ENCODE results near the gene SLC4A3.

Gene SLC4A3

DNA sequence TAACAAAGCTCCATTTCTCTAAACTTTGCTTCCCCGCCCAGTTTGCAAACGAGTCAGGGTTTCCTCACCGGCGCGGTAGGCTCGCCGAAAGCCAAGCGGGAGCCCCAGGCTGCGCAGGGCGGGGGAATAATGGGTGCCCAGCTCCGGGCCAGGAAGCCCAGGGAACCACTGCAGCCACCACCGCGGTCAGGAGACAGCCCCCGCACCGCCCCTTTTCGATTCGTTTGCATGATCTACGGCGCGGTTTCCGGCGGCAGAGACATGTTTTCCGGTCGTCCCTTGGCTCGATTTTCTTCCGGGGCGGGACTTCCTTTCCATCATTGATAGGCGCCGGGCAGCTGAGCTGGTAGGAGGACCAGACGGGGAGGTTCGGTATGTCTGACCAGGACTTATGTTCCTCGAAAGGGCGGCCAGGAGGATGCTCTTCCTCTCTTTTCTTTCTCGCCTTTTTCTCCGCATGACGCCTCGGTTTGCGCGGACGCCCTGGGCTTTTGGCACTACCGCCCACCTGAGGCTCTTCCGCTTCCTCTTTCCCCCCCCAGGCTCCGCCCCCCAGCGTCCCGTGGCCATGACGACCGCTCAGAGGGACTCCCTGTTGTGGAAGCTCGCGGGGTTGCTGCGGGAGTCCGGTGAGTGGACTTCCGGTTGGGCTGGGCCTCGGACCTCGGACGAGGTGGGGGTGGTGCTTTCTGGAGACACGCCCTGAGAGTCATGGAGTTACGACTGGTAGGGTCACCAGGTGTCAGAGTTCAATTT is 29.7 kb upstream of the SLC4A3 start, which contains the start of gene STK11IP:
Gene STK11IP, plus strand, starts transcription at position 306 of the 756 bp plus-strand sequence. Its CDS starts 263 bp downstream, at position 569.
- peaks cover 17% of the 10 kb centered on the region for H3K36me3 ChIP-seq (ENCODE audit: control insufficient read depth, insufficient read depth, low read length)
- H3K9me3 ChIP-seq (ENCODE audit: control insufficient read depth, insufficient read depth, low read length), result no peaks in the 10 kb centered on the region
- H3K9ac ChIP-seq (ENCODE audit: low read depth, low read length), result peak within 1 kb of the TSS; percentile 89
- H3K27ac ChIP-seq (ENCODE audit: low read depth, low read length), result peak within 1 kb of the TSS; percentile 95
- H3K27me3 ChIP-seq (ENCODE audit: control insufficient read depth, insufficient read depth, low read length), result no peaks in the 10 kb centered on the region
- H3K4me3 ChIP-seq (ENCODE audit: low read depth, low read length), result peak within 1 kb of the TSS; percentile 93
- H3K4me1 ChIP-seq (ENCODE audit: control insufficient read depth, insufficient read depth, low read length), result peaks cover 31% of the 10 kb centered on the region

DNA sequence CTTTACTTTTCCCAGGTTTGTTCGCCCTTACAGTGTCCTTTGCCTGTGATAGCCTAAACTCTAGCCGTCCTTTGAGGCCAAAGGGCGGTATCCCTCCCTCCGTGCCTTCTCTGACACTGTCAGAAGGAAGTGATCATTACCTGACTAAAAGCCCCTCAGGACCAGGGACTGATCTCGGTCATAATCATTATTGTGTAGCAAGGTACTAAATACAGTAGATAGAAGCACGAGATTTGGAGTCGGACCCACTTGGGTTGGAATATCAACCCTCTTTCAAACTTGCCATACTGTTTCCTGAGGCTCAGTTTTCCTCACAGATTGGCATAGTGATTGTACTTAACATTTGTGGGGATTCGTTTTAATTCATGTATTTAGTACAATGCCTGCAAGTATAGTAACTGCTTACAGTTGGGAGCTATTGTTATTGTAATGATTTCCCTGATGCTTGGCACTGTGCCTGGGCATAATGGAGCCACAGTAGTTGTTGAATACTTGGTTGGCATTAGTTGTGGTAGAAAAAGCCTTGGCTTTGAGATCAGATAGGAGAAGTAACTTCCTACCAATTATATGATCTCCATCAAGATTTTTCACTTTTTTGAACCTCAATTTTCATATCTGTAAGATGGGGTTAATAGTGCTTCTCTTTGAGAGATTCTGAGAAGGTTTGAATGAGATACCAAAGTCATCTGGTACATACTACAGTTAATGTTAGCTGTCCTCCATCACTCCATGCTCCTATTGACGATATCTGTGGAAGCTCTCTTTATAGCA is 28.9 kb upstream of the SLC4A3 start:
- H3K27ac ChIP-seq (ENCODE audit: low read depth, low read length), result peak overlapping the region; percentile 74
- peaks cover 31% of the 10 kb centered on the region for H3K4me1 ChIP-seq (ENCODE audit: control insufficient read depth, insufficient read depth, low read length)
- H3K27me3 ChIP-seq (ENCODE audit: control insufficient read depth, insufficient read depth, low read length), result no peaks in the 10 kb centered on the region
- peaks cover 20% of the 10 kb centered on the region for H3K36me3 ChIP-seq (ENCODE audit: control insufficient read depth, insufficient read depth, low read length)
- H3K9me3 ChIP-seq (ENCODE audit: control insufficient read depth, insufficient read depth, low read length), result no peaks in the 10 kb centered on the region
- peak overlapping the region; percentile 41 for H3K9ac ChIP-seq (ENCODE audit: low read depth, low read length)
- peak overlapping the region; percentile 93 for H3K4me3 ChIP-seq (ENCODE audit: low read depth, low read length)

DNA sequence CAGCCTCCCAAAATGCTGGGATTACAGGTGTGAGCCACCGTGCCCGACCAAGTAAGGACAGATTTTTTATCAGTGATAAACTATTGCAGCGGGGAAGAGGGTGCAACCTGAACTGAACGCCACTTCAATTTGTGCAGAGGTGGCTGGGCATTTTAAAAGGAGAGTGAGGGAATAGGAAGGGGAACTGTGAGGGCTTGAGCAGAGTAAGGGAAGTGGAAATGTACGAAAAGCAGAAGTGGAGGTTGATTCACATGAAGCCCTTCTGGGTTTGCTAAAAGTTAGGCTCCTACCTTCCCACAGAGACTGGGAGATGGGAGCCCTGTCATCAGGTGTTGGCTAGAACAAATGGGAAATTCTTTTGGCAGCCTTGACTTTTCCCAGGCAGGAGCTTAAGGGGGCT is 23.7 kb upstream of the SLC4A3 start:
- no peak overlapping the region for H3K9ac ChIP-seq (ENCODE audit: low read depth, low read length)
- H3K27ac ChIP-seq (ENCODE audit: low read depth, low read length), result no peak overlapping the region
- H3K27me3 ChIP-seq (ENCODE audit: control insufficient read depth, insufficient read depth, low read length), result no peaks in the 10 kb centered on the region
- H3K9me3 ChIP-seq (ENCODE audit: control insufficient read depth, insufficient read depth, low read length), result no peaks in the 10 kb centered on the region
- H3K36me3 ChIP-seq (ENCODE audit: control insufficient read depth, insufficient read depth, low read length), result peaks cover 46% of the 10 kb centered on the region
- H3K4me3 ChIP-seq (ENCODE audit: low read depth, low read length), result no peak overlapping the region
- 0 out of 2 replicates have a peak, but pooled peaks cover under 1% of the 10 kb centered on the region for H3K4me1 ChIP-seq (ENCODE audit: control insufficient read depth, insufficient read depth, low read length)

DNA sequence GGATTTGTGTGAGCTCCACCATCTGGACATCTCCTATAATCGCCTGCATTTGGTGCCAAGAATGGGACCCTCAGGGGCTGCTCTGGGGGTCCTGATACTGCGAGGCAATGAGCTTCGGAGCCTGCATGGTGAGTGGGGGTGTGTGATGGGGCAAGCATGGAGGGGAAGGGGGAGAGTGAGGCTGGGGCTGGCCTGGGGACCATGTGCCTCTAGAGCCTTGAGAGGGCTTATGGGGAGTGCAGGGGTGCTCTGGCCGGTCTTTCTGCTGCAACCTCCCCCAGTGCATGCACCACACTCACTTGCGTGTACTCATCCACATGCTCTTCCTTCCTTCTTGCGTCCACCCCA is 21.8 kb upstream of the SLC4A3 start:
- no peaks in the 10 kb centered on the region for H3K27me3 ChIP-seq (ENCODE audit: control insufficient read depth, insufficient read depth, low read length)
- no peaks in the 10 kb centered on the region for H3K4me1 ChIP-seq (ENCODE audit: control insufficient read depth, insufficient read depth, low read length)
- no peak overlapping the region for H3K9ac ChIP-seq (ENCODE audit: low read depth, low read length)
- no peak overlapping the region for H3K4me3 ChIP-seq (ENCODE audit: low read depth, low read length)
- no peaks in the 10 kb centered on the region for H3K9me3 ChIP-seq (ENCODE audit: control insufficient read depth, insufficient read depth, low read length)
- peaks cover 58% of the 10 kb centered on the region for H3K36me3 ChIP-seq (ENCODE audit: control insufficient read depth, insufficient read depth, low read length)
- H3K27ac ChIP-seq (ENCODE audit: low read depth, low read length), result no peak overlapping the region

DNA sequence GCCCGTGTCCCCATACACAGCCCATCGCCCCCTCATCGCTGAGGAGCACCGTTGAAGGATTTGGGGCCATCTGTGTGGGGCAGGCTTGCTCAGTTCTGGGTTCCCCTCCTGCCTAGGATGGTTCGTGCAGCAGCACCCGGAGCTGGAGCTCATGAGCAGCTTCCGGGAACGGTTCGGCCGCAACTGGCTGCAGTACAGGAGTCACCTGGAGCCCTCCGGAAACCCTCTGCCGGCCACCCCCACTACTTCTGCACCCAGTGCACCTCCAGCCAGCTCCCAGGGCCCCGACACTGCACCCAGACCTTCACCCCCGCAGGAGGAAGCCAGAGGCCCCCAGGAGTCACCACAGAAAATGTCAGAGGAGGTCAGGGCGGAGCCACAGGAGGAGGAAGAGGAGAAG is 19.5 kb upstream of the SLC4A3 start:
- no peaks in the 10 kb centered on the region for H3K4me1 ChIP-seq (ENCODE audit: control insufficient read depth, insufficient read depth, low read length)
- H3K9me3 ChIP-seq (ENCODE audit: control insufficient read depth, insufficient read depth, low read length), result no peaks in the 10 kb centered on the region
- no peaks in the 10 kb centered on the region for H3K27me3 ChIP-seq (ENCODE audit: control insufficient read depth, insufficient read depth, low read length)
- no peak overlapping the region for H3K27ac ChIP-seq (ENCODE audit: low read depth, low read length)
- no peak overlapping the region for H3K4me3 ChIP-seq (ENCODE audit: low read depth, low read length)
- H3K36me3 ChIP-seq (ENCODE audit: control insufficient read depth, insufficient read depth, low read length), result peaks cover 49% of the 10 kb centered on the region
- no peak overlapping the region for H3K9ac ChIP-seq (ENCODE audit: low read depth, low read length)

DNA sequence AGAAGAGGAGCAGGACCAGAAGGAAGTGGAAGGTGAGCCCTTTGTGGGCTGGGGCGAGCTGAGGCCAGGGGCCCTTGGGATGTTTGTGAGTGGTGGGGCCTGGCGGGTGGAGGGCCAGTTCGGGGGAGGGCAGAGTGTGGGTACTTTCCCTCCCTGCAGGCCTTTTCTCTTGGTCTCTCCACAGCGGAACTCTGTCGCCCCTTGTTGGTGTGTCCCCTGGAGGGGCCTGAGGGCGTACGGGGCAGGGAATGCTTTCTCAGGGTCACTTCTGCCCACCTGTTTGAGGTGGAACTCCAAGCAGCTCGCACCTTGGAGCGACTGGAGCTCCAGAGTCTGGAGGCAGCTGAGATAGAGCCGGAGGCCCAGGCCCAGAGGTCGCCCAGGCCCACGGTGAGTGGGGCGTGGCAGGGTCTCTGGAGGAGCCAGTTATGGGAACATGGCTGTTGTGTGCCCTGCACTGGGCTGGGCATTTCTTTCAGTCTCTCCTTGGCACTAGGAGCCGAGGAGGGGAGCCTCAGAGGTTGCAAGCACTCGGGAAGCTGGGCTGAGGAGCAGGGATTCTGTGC is 18.9 kb upstream of the SLC4A3 start:
- no peak overlapping the region for H3K4me3 ChIP-seq (ENCODE audit: low read depth, low read length)
- H3K36me3 ChIP-seq (ENCODE audit: control insufficient read depth, insufficient read depth, low read length), result peaks cover 47% of the 10 kb centered on the region
- H3K9ac ChIP-seq (ENCODE audit: low read depth, low read length), result no peak overlapping the region; the same call in 1 of the 2 replicates
- no peaks in the 10 kb centered on the region for H3K4me1 ChIP-seq (ENCODE audit: control insufficient read depth, insufficient read depth, low read length)
- H3K27ac ChIP-seq (ENCODE audit: low read depth, low read length), result no peak overlapping the region
- H3K27me3 ChIP-seq (ENCODE audit: control insufficient read depth, insufficient read depth, low read length), result no peaks in the 10 kb centered on the region
- H3K9me3 ChIP-seq (ENCODE audit: control insufficient read depth, insufficient read depth, low read length), result no peaks in the 10 kb centered on the region

DNA sequence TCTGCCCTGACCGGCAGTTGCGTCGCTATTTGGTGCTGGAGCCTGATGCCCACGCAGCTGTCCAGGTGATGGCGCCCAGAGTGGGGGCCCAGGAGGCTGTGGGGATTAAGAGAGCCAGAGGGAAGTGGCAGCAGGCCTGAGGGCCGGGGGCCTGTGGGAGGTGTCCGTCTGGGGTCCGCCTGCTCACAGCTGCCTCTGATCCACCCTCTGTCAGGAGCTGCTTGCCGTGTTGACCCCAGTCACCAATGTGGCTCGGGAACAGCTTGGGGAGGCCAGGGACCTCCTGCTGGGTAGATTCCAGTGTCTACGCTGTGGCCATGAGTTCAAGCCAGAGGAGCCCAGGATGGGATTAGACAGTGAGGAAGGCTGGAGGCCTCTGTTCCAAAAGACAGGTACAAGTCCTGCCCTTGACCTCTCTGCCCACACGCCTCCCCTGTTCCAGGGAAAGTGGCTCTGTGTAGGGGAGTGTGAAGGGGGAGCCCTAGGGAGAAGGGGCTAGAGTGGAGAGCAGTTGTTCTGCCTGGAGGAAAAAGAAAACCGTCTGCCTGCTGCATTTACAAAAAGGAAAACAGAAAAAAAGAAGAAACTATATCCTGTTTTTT is 18.2 kb upstream of the SLC4A3 start:
- H3K27me3 ChIP-seq (ENCODE audit: control insufficient read depth, insufficient read depth, low read length), result no peaks in the 10 kb centered on the region
- H3K9me3 ChIP-seq (ENCODE audit: control insufficient read depth, insufficient read depth, low read length), result no peaks in the 10 kb centered on the region
- no peak overlapping the region for H3K4me3 ChIP-seq (ENCODE audit: low read depth, low read length)
- no peaks in the 10 kb centered on the region for H3K4me1 ChIP-seq (ENCODE audit: control insufficient read depth, insufficient read depth, low read length)
- H3K27ac ChIP-seq (ENCODE audit: low read depth, low read length), result no peak overlapping the region
- H3K36me3 ChIP-seq (ENCODE audit: control insufficient read depth, insufficient read depth, low read length), result peaks cover 46% of the 10 kb centered on the region
- no peak overlapping the region for H3K9ac ChIP-seq (ENCODE audit: low read depth, low read length)

DNA sequence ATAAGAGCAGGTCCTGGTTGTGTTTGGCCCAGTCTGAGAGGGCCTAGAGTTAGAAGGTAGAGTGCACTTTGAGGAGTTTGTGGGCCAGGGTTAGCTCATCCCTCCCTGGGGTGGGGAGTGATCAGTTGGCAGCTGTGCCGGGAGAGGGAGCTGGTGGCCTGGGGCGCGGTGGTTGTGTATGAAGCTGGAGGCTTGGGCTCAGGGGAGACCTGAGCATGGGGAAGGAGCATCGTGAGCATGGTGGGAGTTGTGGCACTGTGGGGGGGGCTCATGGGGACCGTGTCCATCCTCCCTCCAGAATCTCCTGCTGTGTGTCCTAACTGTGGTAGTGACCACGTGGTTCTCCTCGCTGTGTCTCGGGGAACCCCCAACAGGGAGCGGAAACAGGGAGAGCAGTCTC is 16.1 kb upstream of the SLC4A3 start:
- no peak overlapping the region for H3K9ac ChIP-seq (ENCODE audit: low read depth, low read length)
- no peak overlapping the region for H3K27ac ChIP-seq (ENCODE audit: low read depth, low read length)
- no peaks in the 10 kb centered on the region for H3K4me1 ChIP-seq (ENCODE audit: control insufficient read depth, insufficient read depth, low read length)
- peaks cover 40% of the 10 kb centered on the region for H3K36me3 ChIP-seq (ENCODE audit: control insufficient read depth, insufficient read depth, low read length)
- no peak overlapping the region for H3K4me3 ChIP-seq (ENCODE audit: low read depth, low read length)
- H3K27me3 ChIP-seq (ENCODE audit: control insufficient read depth, insufficient read depth, low read length), result no peaks in the 10 kb centered on the region
- H3K9me3 ChIP-seq (ENCODE audit: control insufficient read depth, insufficient read depth, low read length), result no peaks in the 10 kb centered on the region

DNA sequence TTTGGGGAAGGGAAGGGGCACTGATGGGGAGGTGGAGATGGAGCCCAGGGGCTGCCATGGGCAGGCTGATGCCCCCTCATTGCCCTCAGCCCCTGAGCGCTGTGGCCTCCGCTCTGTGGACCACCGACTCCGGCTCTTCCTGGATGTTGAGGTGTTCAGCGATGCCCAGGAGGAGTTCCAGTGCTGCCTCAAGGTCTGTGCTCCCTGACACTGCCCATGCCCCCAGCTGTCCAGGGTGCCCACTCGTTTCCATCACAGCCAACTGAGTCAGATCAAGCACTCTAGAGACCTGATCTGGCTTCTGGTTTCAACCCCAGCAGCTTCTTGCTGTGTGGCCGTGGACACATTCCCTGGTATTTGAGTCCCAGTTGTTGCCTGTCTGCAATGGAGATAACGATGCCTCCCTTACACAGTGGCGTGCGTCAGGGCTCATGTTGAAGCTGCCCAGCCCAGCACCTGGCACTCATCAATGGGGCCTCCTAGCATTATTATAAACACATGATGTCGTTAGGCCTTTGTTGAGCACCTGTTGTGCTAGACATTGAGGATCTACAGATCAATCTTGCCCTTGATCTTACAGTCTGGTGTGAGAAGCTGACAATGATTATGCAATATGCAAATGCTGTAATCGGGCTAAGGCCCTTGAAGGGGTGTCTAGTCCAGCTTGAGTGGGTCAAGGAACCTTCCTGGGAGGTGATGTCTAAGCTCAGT is 15.4 kb upstream of the SLC4A3 start:
- Histone ChIP-seq H3K9me3 (ENCODE audit: control insufficient read depth, insufficient read depth, low read length) (no peaks in the 10 kb centered on the region), H3K4me1 (ENCODE audit: control insufficient read depth, insufficient read depth, low read length) (no peaks in the 10 kb centered on the region), H3K4me3 (ENCODE audit: low read depth, low read length) (no peak overlapping the region), H3K27ac (ENCODE audit: low read depth, low read length) (no peak overlapping the region), H3K27me3 (ENCODE audit: control insufficient read depth, insufficient read depth, low read length) (no peaks in the 10 kb centered on the region), H3K9ac (ENCODE audit: low read depth, low read length) (no peak overlapping the region), H3K36me3 (ENCODE audit: control insufficient read depth, insufficient read depth, low read length) (peaks cover 36% of the 10 kb centered on the region)

DNA sequence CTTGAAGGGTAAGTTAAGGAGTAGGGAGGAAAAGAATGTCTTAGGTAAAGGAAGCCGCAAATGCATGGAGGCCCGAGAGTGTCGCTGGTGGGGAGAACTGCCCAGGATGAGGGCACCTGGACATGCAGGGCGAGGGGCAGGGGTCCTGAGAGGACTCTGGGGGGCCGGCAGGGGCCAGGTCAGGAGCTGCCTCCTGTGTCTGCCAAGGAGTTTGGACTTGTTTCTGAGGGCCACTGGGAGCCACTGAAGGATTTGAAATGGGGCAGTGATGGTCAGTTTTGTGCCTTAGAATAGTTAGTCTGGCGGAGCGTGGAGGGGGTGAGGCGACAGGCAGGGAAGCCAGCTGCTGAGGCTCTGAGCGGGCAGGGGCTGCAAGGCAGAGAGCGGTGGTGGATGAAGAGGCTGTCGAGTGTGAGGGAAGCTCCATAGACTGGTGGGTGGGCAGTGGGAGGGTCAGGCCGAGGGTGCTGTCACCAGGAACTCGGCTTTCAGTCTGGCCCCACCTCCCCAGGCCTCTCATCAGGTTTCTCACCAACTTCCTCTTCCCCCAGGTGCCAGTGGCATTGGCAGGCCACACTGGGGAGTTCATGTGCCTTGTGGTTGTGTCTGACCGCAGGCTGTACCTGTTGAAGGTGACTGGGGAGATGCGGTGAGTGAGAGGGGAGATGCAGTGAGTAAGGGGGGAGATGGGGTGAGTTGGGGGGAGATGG is 14.7 kb upstream of the SLC4A3 start:
- Histone ChIP-seq H3K9me3 (ENCODE audit: control insufficient read depth, insufficient read depth, low read length) (no peaks in the 10 kb centered on the region), H3K36me3 (ENCODE audit: control insufficient read depth, insufficient read depth, low read length) (peaks cover 34% of the 10 kb centered on the region), H3K27me3 (ENCODE audit: control insufficient read depth, insufficient read depth, low read length) (no peaks in the 10 kb centered on the region), H3K9ac (ENCODE audit: low read depth, low read length) (no peak overlapping the region), H3K4me3 (ENCODE audit: low read depth, low read length) (no peak overlapping the region), H3K27ac (ENCODE audit: low read depth, low read length) (no peak overlapping the region), H3K4me1 (ENCODE audit: control insufficient read depth, insufficient read depth, low read length) (no peaks in the 10 kb centered on the region)
